NB4 (cell line): Measurements from ENCODE around the gene COX4I1.

Experiments
- DNase-seq: peaks from one replicate; pipeline ENCODE4 v3.0.0; 2010; ENCODE audit warnings: low read depth
- H3K4me3 ChIP-seq: one replicate; pipeline ENCODE4 v1.5.1; 2011; ENCODE audit warnings: mild to moderate bottlenecking, low read depth, low read length, moderate library complexity
- MYC ChIP-seq: IDR thresholded peaks from 2 replicates; pipeline ENCODE4 v1.6.1; 2011; ENCODE audit warnings: low read depth, low read length
- POLR2A ChIP-seq: IDR thresholded peaks from 2 replicates; pipeline ENCODE4 v1.6.1; 2011; ENCODE audit warnings: mild to moderate bottlenecking; ENCODE audit not compliant: insufficient read length; ENCODE audit errors: extremely low read depth
- TF ChIP-seq, protein P1 (sequence below): IDR thresholded peaks from one replicate; pipeline ENCODE4 v1.5.1; 2012; ENCODE audit warnings: low read depth, low read length
- TF ChIP-seq, protein P2 (sequence below): IDR thresholded peaks from 2 replicates; pipeline ENCODE4 v1.6.1; 2011; ENCODE audit warnings: low read depth, low read length

COX4I1 gene

DNA sequence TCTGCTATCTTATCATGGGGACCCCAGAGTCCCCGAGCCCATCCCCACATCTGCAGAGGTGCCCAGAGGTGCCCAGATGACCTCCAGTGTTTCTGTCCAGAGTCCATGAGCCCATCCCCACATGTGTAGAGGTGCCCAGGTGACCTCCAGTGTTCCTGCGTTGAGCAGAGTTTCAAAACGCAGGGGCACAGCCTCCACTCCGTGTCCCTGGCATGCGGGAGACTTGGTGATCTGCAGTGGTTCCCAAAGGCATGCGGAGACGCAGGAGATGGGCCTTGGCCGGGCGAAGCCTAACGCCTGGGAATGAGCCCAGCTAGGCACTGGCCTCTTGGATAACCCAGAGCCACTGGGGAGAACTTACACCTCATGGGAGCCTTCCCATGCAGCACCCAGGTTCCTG lies 41.3 kb downstream of the COX4I1 start:
- TF ChIP-seq, protein P1, sequence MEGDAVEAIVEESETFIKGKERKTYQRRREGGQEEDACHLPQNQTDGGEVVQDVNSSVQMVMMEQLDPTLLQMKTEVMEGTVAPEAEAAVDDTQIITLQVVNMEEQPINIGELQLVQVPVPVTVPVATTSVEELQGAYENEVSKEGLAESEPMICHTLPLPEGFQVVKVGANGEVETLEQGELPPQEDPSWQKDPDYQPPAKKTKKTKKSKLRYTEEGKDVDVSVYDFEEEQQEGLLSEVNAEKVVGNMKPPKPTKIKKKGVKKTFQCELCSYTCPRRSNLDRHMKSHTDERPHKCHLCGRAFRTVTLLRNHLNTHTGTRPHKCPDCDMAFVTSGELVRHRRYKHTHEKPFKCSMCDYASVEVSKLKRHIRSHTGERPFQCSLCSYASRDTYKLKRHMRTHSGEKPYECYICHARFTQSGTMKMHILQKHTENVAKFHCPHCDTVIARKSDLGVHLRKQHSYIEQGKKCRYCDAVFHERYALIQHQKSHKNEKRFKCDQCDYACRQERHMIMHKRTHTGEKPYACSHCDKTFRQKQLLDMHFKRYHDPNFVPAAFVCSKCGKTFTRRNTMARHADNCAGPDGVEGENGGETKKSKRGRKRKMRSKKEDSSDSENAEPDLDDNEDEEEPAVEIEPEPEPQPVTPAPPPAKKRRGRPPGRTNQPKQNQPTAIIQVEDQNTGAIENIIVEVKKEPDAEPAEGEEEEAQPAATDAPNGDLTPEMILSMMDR = no peak
- TF ChIP-seq, protein P2, sequence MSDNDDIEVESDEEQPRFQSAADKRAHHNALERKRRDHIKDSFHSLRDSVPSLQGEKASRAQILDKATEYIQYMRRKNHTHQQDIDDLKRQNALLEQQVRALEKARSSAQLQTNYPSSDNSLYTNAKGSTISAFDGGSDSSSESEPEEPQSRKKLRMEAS = no peak
- TF ChIP-seq MYC (no peak), POLR2A (no peak)
- DNase-seq = no peak
- H3K4me3 ChIP-seq = no peak overlapping the region

DNA sequence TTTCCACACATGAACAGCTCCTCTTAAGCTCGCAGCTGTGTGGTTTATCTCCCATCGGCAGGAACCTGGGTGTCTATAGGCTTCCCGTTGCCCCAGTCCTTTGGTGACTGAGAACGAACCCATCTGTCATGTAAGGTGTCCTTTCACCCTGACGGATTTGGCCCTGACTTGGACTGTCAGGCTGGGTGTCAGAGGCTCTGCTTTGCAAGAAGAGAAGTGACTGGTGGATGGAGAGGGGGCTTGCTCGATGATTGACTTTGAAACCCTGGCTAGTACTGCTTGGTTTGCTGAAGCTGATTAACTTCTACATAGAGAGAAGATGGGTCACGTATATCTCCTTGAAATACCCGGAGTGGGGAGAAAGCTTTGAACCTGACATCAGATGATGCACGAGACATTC lies 42.9 kb downstream of the COX4I1 start:
- TF ChIP-seq POLR2A (no peak), MYC (no peak)
- TF ChIP-seq, protein P2 = no peak
- TF ChIP-seq, protein P1 = no peak
- no peak overlapping the region for H3K4me3 ChIP-seq
- no peak for DNase-seq

GRCh38 chr16:85842848-85843247 lies 43.4 kb downstream of the COX4I1 start:
- no peak for DNase-seq
- TF ChIP-seq POLR2A (no peak), MYC (no peak)
- TF ChIP-seq, protein P2 = no peak
- TF ChIP-seq, protein P1 = no peak
- no peak overlapping the region for H3K4me3 ChIP-seq

GRCh38 chr16:85843471-85844168 lies 44.1 kb downstream of the COX4I1 start:
- H3K4me3 ChIP-seq = no peak overlapping the region
- no peak for DNase-seq
- TF ChIP-seq, protein P2 = no peak
- TF ChIP-seq POLR2A = no peak
- TF ChIP-seq, protein P1 = no peak
- no peak for TF ChIP-seq MYC

GRCh38 chr16:85844169-85844481 lies 44.6 kb downstream of the COX4I1 start:
- TF ChIP-seq MYC (no peak), POLR2A (no peak)
- TF ChIP-seq, protein P1 = no peak
- TF ChIP-seq, protein P2 = no peak
- no peak for DNase-seq
- no peak overlapping the region for H3K4me3 ChIP-seq

GRCh38 chr16:85844786-85845185 lies 45.3 kb downstream of the COX4I1 start:
- H3K4me3 ChIP-seq = no peak overlapping the region
- TF ChIP-seq, protein P2 = peak; percentile 17; the same call in 1 of the 2 replicates
- TF ChIP-seq MYC = no peak
- peak; percentile 87 for DNase-seq
